ENCODE data around the gene ZP4. TPM values are rescaled to one million over a fixed set of nuclear protein-coding genes. Genes with fewer than 3 reads are reported as not detected.
"Not testable (repeated sequence)": the region's sequence is repeated elsewhere in the genome, so short reads cannot be mapped to it uniquely, and the experiment has no call there.

The ZP4 gene
- total RNA-seq, 4 donors from 2014 or later: not detected

DNA sequence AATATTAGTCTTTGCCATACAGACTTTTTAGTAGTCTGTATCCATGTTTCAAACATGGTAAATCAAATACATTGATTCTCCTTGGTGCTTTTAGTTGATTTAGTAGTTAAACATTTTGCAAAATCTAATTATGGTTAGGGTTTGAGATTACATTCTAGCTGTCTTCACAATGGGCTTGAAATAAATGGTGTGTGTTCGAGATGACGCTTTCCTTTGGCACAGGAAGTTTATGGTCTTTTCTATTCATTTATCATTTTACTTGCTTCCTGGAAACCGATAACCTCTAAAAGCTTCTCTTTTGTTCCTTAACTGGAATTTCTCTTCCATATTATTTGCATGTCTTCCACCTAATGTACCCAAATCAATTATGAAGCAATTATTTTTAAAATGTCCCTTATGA lies 38.4 kb downstream of the ZP4 start:
- DNase-seq (ENCODE audit: low spot score in 2 of 2): no peak
- 68 to 73% methylated on average over 3 of the region's 3 CpGs for WGBS, 2 donors
- intact Hi-C loops (cut with DNase I; ENCODE audit: low total_unique reads): no loop called here
- TF ChIP-seq CTCF (IDR thresholded peaks at IDR 0.05) (no peak), POLR2A (IDR thresholded peaks at IDR 0.05) (no peak)
- no peak overlapping the region for H3K4me3 ChIP-seq (ENCODE audit: low read depth, poor library complexity, severe bottlenecking)

DNA sequence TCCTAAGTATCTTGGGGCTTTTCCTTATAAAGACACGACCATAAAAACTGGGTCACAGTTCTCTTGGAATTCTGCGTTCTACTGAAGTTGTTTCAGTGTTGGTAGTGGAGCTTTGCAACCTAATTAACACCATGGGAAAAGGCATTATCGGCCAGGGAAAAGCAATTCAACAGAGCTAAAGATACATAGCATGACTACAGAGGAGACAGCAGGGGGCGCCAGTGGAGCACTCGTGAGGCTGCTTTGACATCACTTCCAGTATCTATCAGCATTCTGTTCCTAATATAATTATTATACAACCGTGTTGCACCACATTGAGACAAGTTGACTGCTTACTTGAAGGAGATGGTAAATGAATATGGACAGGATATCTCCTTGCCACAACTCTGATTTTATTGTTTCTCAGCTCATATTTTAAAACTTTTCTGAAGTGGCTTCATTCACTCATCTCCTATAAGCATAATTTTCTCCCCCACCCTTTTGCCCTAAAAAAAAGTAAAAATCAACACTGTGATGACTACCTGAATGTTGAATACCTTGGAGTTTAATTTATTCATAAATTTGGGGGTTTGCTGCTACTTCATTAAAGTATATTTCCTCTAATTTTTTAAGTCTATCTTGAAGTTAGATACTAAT lies 39.4 kb downstream of the ZP4 start:
- 16 to 17% methylated on average over 6 of the region's 6 CpGs for WGBS, 2 donors
- intact Hi-C loops (cut with DNase I; ENCODE audit: low total_unique reads): no loop called here
- no peak for DNase-seq (ENCODE audit: low spot score in 2 of 2)
- TF ChIP-seq POLR2A (IDR thresholded peaks at IDR 0.05): no peak
- no peak for TF ChIP-seq CTCF (IDR thresholded peaks at IDR 0.05)
- H3K4me3 ChIP-seq (ENCODE audit: low read depth, poor library complexity, severe bottlenecking): no peak overlapping the region

- intact Hi-C loops (cut with DNase I; ENCODE audit: low total_unique reads); H3K4me3 ChIP-seq (ENCODE audit: low read depth, poor library complexity, severe bottlenecking); DNase-seq (ENCODE audit: low spot score in 2 of 2): not testable (repeated sequence)
- 85 to 86% methylated on average over 3 of the region's 3 CpGs for WGBS, 2 donors
Measured at GRCh38 chr1:237843516-237843915, 47.2 kb downstream of the ZP4 start.

GRCh38 chr1:237841485-237841884 lies 49.2 kb downstream of the ZP4 start:
- intact Hi-C loops (cut with DNase I; ENCODE audit: low total_unique reads): no loop called here
- 57 to 79% methylated on average over 3 of the region's 3 CpGs for WGBS, 2 donors
- no peak for TF ChIP-seq POLR2A (IDR thresholded peaks at IDR 0.05)
- no peak for TF ChIP-seq CTCF (IDR thresholded peaks at IDR 0.05)
- no peak for DNase-seq (ENCODE audit: low spot score in 2 of 2)
- no peak overlapping the region for H3K4me3 ChIP-seq (ENCODE audit: low read depth, poor library complexity, severe bottlenecking)

GRCh38 chr1:237838904-237839534 lies 51.7 kb downstream of the ZP4 start:
- DNase-seq (ENCODE audit: low spot score in 2 of 2): no peak
- intact Hi-C loops (cut with DNase I; ENCODE audit: low total_unique reads): no loop called here
- H3K4me3 ChIP-seq (ENCODE audit: low read depth, poor library complexity, severe bottlenecking): no peak overlapping the region
- WGBS, 2 donors: 89 to 92% methylated on average over 3 to 6 of the region's 6 CpGs
- TF ChIP-seq CTCF (IDR thresholded peaks at IDR 0.05) (no peak), POLR2A (IDR thresholded peaks at IDR 0.05) (no peak)

- no peak for TF ChIP-seq POLR2A (IDR thresholded peaks at IDR 0.05)
- no peak for TF ChIP-seq CTCF (IDR thresholded peaks at IDR 0.05)
- intact Hi-C loops (cut with DNase I; ENCODE audit: low total_unique reads): no loop called here
- H3K4me3 ChIP-seq (ENCODE audit: low read depth, poor library complexity, severe bottlenecking): no peak overlapping the region
- WGBS, 2 donors: 36 to 50% methylated on average over 3 of the region's 3 CpGs
- DNase-seq (ENCODE audit: low spot score in 2 of 2): no peak
Measured at GRCh38 chr1:237838320-237838719, 52.4 kb downstream of the ZP4 start.
